ENCODE results near the gene KLK7. TPM values are rescaled to one million over a fixed set of nuclear protein-coding genes. Genes with fewer than 3 reads are reported as not detected.

KLK7 gene
- total RNA-seq, 1 experiment from 2014 or later: not detected

DNA sequence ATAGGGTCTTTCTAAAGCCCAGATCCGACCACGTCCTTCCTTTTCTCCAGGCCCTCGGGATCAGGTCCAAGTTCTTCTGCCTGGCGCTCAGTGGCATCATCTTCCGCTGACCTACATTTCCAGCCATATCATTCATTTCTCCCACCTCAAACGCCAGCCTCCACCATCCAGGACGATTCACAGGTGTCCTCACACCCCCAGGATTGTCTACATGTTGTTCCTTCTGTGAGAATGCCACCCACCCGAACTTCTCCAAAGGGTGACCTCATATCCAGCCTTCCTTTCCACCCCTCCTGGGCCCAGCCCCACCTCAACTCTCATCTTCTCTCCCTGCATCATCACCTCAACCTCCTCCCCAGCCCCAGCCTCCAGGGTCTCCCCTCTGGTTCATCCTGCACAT, 26.1 kb downstream of the KLK7 start:
- TF ChIP-seq, protein P1, sequence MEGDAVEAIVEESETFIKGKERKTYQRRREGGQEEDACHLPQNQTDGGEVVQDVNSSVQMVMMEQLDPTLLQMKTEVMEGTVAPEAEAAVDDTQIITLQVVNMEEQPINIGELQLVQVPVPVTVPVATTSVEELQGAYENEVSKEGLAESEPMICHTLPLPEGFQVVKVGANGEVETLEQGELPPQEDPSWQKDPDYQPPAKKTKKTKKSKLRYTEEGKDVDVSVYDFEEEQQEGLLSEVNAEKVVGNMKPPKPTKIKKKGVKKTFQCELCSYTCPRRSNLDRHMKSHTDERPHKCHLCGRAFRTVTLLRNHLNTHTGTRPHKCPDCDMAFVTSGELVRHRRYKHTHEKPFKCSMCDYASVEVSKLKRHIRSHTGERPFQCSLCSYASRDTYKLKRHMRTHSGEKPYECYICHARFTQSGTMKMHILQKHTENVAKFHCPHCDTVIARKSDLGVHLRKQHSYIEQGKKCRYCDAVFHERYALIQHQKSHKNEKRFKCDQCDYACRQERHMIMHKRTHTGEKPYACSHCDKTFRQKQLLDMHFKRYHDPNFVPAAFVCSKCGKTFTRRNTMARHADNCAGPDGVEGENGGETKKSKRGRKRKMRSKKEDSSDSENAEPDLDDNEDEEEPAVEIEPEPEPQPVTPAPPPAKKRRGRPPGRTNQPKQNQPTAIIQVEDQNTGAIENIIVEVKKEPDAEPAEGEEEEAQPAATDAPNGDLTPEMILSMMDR (conservative IDR thresholded peaks at IDR 0.05; ENCODE audit: low read depth, low read length): no peak
- no peak for TF ChIP-seq EZH2 (IDR thresholded peaks at IDR 0.05; ENCODE audit: borderline replicate concordance, low read depth, low read length, poor library complexity, severe bottlenecking)
- Histone ChIP-seq H3K9me3 (ENCODE audit: low read depth, low read length, poor library complexity, severe bottlenecking) (no peaks in the 10 kb centered on the region), H3K4me1 (ENCODE audit: insufficient read depth, low read length, poor library complexity, severe bottlenecking) (no peaks in the 10 kb centered on the region), H3K27me3 (replicated peaks; ENCODE audit: insufficient read depth, low read depth, low read length, poor library complexity) (peaks cover 10% of the 10 kb centered on the region), H3K36me3 (ENCODE audit: insufficient read depth, low read length, poor library complexity, severe bottlenecking) (no peaks in the 10 kb centered on the region), H3K4me3 (ENCODE audit: low read depth, low read length, poor library complexity, severe bottlenecking) (no peak overlapping the region), H3K27ac (ENCODE audit: low read depth, low read length, poor library complexity, severe bottlenecking) (no peak overlapping the region)
- ChIA-PET CTCF (no interaction called here), POLR2A (ENCODE audit: low non-redundant PET) (no interaction called here)
- intact Hi-C loops (cut with micrococcal nuclease; ENCODE audit: unreplicated experiment): no loop called here
- BruUV-seq (replicated peaks): no TSS peak
- no peak for DNase-seq (ENCODE audit: low spot score)

DNA sequence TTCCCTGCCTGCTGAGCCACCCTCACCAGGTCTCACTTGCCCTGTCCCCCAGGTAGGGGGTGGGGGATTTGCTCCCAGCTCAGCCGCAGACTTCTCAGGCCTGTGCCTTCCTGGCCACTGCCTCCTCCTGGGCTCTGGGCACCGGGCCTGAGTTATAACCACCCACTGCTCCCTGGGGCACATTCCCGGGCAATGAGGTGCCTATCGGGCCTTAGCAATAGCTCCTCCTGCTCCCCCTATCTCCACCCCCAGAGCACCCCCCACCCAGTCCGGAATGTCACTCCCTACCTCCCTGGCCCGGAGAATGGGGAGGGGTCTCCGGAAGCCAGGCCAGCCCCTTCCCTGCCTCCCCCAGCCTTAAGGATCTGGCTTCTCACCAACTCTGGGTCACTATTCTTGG, 30.8 kb downstream of the KLK7 start, which contains the start of gene KLK5:
TSS of gene KLK5 (minus strand) at position 129 of the 400 bp plus-strand sequence. CDS start 381 bp downstream, outside the sequence.
- no peak for DNase-seq (ENCODE audit: low spot score)
- Histone ChIP-seq H3K27me3 (replicated peaks; ENCODE audit: insufficient read depth, low read depth, low read length, poor library complexity) (peaks cover 6% of the 10 kb centered on the region), H3K9me3 (ENCODE audit: low read depth, low read length, poor library complexity, severe bottlenecking) (no peaks in the 10 kb centered on the region), H3K4me1 (ENCODE audit: insufficient read depth, low read length, poor library complexity, severe bottlenecking) (no peaks in the 10 kb centered on the region), H3K27ac (ENCODE audit: low read depth, low read length, poor library complexity, severe bottlenecking) (no peak within 1 kb of the TSS), H3K36me3 (ENCODE audit: insufficient read depth, low read length, poor library complexity, severe bottlenecking) (no peaks in the 10 kb centered on the region), H3K4me3 (ENCODE audit: low read depth, low read length, poor library complexity, severe bottlenecking) (no peak within 1 kb of the TSS)
- intact Hi-C loops (cut with micrococcal nuclease; ENCODE audit: unreplicated experiment): no loop called here
- POLR2A ChIA-PET (ENCODE audit: low non-redundant PET): no interaction called here
- TF ChIP-seq, protein P1 (conservative IDR thresholded peaks at IDR 0.05; ENCODE audit: low read depth, low read length): no peak
- no peak for TF ChIP-seq EZH2 (IDR thresholded peaks at IDR 0.05; ENCODE audit: borderline replicate concordance, low read depth, low read length, poor library complexity, severe bottlenecking)
- CTCF ChIA-PET: no interaction called here
- BruUV-seq (replicated peaks): no TSS peak

DNA sequence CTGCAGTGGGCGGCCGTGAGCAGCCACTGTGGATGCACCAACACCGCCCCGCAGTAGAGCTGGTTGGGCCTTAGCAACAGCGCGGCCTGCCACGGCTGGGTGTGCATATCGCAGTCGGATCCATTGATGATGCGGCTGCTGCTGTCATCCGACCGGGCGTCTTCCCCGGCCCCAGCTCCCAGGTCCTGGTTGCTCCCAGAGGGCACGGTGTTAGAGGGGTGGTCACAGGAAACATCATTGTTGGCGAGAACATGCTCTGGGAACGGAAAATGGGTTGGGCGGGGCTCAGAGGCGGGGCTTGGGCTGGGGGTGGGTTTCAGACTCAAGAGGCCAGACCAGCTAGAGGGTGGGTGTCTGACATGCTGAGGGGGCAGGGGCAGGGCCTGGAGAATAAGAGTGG, 33.9 kb downstream of the KLK7 start:
- Histone ChIP-seq H3K27ac (ENCODE audit: low read depth, low read length, poor library complexity, severe bottlenecking) (no peak overlapping the region), H3K9me3 (ENCODE audit: low read depth, low read length, poor library complexity, severe bottlenecking) (no peaks in the 10 kb centered on the region), H3K4me3 (ENCODE audit: low read depth, low read length, poor library complexity, severe bottlenecking) (no peak overlapping the region), H3K36me3 (ENCODE audit: insufficient read depth, low read length, poor library complexity, severe bottlenecking) (no peaks in the 10 kb centered on the region), H3K4me1 (ENCODE audit: insufficient read depth, low read length, poor library complexity, severe bottlenecking) (no peaks in the 10 kb centered on the region), H3K27me3 (replicated peaks; ENCODE audit: insufficient read depth, low read depth, low read length, poor library complexity) (peaks cover 3% of the 10 kb centered on the region)
- ChIA-PET POLR2A (ENCODE audit: low non-redundant PET) (no interaction called here), CTCF (no interaction called here)
- TF ChIP-seq, protein P1 (conservative IDR thresholded peaks at IDR 0.05; ENCODE audit: low read depth, low read length): no peak
- TF ChIP-seq EZH2 (IDR thresholded peaks at IDR 0.05; ENCODE audit: borderline replicate concordance, low read depth, low read length, poor library complexity, severe bottlenecking): no peak
- intact Hi-C loops (cut with micrococcal nuclease; ENCODE audit: unreplicated experiment): no loop called here
- BruUV-seq (replicated peaks): no TSS peak
- no peak for DNase-seq (ENCODE audit: low spot score)
